Activated CD8-positive, alpha-beta T cell treated with anti-CD3 and anti-CD28 coated beads for 36 hours (primary cell): ENCODE data around the gene HSDL2. TPM values are rescaled to one million over a fixed set of nuclear protein-coding genes. Genes with fewer than 3 reads are reported as not detected.

Experiments used
- ATAC-seq: fragments of 200-7000 bp; cut with Tn5 transposase; one replicate; pipeline ENCODE4 v1.10.0; 2021; ENCODE audit warnings: mild to moderate bottlenecking, moderate library complexity
- CTCF ChIA-PET: fragments of 350-600 bp; sonication (Branson Sonifier 250); formaldehyde crosslinking; loops from one replicate; lab custom pipeline; 2021; ENCODE audit warnings: antibody characterized with exemption; lab: Charles Lee
- POLR2A ChIA-PET: fragments of 350-600 bp; sonication (Branson Sonifier 250); formaldehyde crosslinking; loops from one replicate; lab custom pipeline; 2021; ENCODE audit warnings: antibody characterized with exemption; lab: Charles Lee
- DNase-seq: peaks from one replicate; pipeline ENCODE4 v3.0.0-alpha.2; 2020
- H3K27ac Mint-ChIP-seq: one replicate; pipeline ENCODE4 v1.8.0; 2021; ENCODE audit warnings: mild to moderate bottlenecking, mixed read lengths
- H3K27me3 Mint-ChIP-seq: one replicate; pipeline ENCODE4 v1.8.0; 2021; ENCODE audit warnings: mixed read lengths
- H3K36me3 Mint-ChIP-seq: one replicate; pipeline ENCODE4 v1.8.0; 2021; ENCODE audit warnings: low read depth, mixed read lengths
- H3K4me1 Mint-ChIP-seq: one replicate; pipeline ENCODE4 v1.8.0; 2021; ENCODE audit warnings: low read depth, mixed read lengths
- H3K4me3 Mint-ChIP-seq: one replicate; pipeline ENCODE4 v1.8.0; 2021; ENCODE audit warnings: mild to moderate bottlenecking, moderate library complexity, mixed read lengths
- H3K9me3 Mint-ChIP-seq: one replicate; pipeline ENCODE4 v1.8.0; 2021; ENCODE audit warnings: mixed read lengths
- intact Hi-C: fragments of 100-400 bp; cut with micrococcal nuclease; formaldehyde crosslinking; loops from one replicate; pipeline ENCODE4 v1.10.0; 2022
- total RNA-seq, 2 experiments: library from RNA; stranded (reverse); gene quantifications; one replicate each; pipeline ENCODE4 v1.2.3, GENCODE V29; 2021
- TF ChIP-seq, protein P1 (sequence below): fragments of 200-600 bp; IDR thresholded peaks from one replicate; pipeline ENCODE4 v1.8.0; 2022; ENCODE audit warnings: antibody characterized with exemption, mild to moderate bottlenecking

Gene HSDL2
- total RNA-seq, 2 experiments from 2014 or later = 24.5 to 25.3 TPM

DNA sequence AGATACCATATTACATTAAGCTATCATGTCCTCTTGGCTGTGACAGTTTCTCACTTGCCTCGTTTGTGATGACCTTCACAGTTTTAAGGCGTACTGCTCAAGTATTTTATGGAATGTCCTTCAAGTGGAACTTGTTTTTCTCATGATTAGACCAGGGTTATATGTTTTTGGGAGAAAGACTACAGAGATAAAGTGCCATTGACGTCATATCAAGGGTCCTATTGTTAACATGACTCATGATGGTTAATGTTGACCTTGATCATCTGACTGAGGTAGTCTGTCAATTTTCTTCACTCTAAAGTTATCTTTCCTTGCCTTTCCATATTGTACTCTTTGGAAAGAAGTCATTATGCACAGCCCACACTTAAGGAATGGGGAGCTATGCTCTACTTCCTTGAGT, 28.7 kb upstream of the HSDL2 start:
- no peak for ATAC-seq
- H3K27ac Mint-ChIP-seq = no peak overlapping the region

GRCh38 chr9:112352209-112352608, 27.7 kb upstream of the HSDL2 start:
- H3K27ac Mint-ChIP-seq = no peak overlapping the region
- ATAC-seq (no peak), DNase-seq (no peak)
- peaks cover 36% of the 10 kb centered on the region for H3K4me1 Mint-ChIP-seq
- peaks cover 1% of the 10 kb centered on the region for H3K9me3 Mint-ChIP-seq
- TF ChIP-seq, protein P1, sequence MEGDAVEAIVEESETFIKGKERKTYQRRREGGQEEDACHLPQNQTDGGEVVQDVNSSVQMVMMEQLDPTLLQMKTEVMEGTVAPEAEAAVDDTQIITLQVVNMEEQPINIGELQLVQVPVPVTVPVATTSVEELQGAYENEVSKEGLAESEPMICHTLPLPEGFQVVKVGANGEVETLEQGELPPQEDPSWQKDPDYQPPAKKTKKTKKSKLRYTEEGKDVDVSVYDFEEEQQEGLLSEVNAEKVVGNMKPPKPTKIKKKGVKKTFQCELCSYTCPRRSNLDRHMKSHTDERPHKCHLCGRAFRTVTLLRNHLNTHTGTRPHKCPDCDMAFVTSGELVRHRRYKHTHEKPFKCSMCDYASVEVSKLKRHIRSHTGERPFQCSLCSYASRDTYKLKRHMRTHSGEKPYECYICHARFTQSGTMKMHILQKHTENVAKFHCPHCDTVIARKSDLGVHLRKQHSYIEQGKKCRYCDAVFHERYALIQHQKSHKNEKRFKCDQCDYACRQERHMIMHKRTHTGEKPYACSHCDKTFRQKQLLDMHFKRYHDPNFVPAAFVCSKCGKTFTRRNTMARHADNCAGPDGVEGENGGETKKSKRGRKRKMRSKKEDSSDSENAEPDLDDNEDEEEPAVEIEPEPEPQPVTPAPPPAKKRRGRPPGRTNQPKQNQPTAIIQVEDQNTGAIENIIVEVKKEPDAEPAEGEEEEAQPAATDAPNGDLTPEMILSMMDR = no peak
- ChIA-PET CTCF (interaction anchor here (2.7 kb wide), 1 partner anchor 9 kb away, joined by 14 read pairs; no protein-coding TSS in a partner anchor), POLR2A (no interaction called here)
- intact Hi-C loops = no loop called here
- peaks cover 7% of the 10 kb centered on the region for H3K36me3 Mint-ChIP-seq
- no peak overlapping the region for H3K4me3 Mint-ChIP-seq
- H3K27me3 Mint-ChIP-seq = peaks cover 2% of the 10 kb centered on the region

More for the DNA sequence above, 28.7 kb upstream of the HSDL2 start:
- Mint-ChIP-seq H3K4me1 (peaks cover 33% of the 10 kb centered on the region), H3K36me3 (peaks cover 7% of the 10 kb centered on the region), H3K27me3 (peaks cover 2% of the 10 kb centered on the region), H3K4me3 (no peak overlapping the region), H3K9me3 (peaks cover 1% of the 10 kb centered on the region)
- TF ChIP-seq, protein P1 = no peak
- intact Hi-C loops = no loop called here
- POLR2A ChIA-PET = no interaction called here
- DNase-seq = no peak
- CTCF ChIA-PET = interaction anchor here (1.1 to 2.7 kb wide), 2 partner anchors 10 to 78 kb away, joined by 3 to 14 read pairs; no protein-coding TSS in a partner anchor

DNA sequence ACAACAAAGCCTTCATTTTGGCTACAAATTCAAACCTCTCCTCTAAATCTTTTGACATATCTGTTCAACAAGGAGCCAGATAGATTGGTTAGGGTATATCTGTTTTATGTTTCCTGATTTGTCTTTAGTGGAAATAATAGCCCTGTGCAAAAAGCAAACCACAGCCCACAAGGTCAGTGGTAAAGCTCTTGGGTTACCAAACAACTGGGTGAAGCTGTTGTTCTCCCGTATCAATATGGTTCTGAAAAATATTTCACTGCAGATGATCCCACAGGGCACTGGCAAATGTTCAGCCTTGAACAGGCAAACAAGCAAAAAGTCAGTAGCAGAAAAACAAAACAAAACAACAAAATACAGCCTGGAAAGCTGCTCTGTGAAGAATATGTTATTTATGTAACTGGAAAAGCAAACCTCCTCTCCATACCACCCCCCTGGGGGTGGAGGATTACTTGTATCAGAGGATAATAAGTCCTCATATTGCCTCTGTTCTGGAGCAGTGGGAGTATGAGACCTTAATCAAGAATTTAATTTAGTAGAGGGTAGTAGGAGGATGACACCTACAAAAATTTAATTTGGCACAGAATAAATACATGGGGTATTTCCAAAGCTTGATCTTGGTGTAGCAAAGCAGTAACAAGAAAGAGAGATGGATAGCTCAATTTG, 25.7 kb upstream of the HSDL2 start:
- Mint-ChIP-seq H3K4me1 (peaks cover 24% of the 10 kb centered on the region), H3K27ac (peak overlapping the region; percentile 39), H3K27me3 (no peaks in the 10 kb centered on the region), H3K36me3 (no peaks in the 10 kb centered on the region), H3K9me3 (no peaks in the 10 kb centered on the region), H3K4me3 (no peak overlapping the region)
- CTCF ChIA-PET = interaction anchor here (0.6 to 2.5 kb wide), 2 partner anchors 19 to 256 kb away, joined by 3 to 10 read pairs; no protein-coding TSS in a partner anchor
- DNase-seq (no peak), ATAC-seq (no peak)
- POLR2A ChIA-PET = interaction anchor here (1.2 kb wide), 1 partner anchor 21 kb away, joined by 3 read pairs; the partner anchor contains the start of gene PTBP3
- TF ChIP-seq, protein P1 = no peak
- intact Hi-C loops = no loop called here

GRCh38 chr9:112355427-112355897, 24.4 kb upstream of the HSDL2 start:
- TF ChIP-seq, protein P1 = no peak
- POLR2A ChIA-PET = interaction anchor here (1.2 to 1.6 kb wide), 2 partner anchors 11 to 24 kb away, joined by 3 to 4 read pairs; partner anchors contain the start of gene HSDL2
- intact Hi-C loops = no loop called here
- H3K4me1 Mint-ChIP-seq = peaks cover 31% of the 10 kb centered on the region
- CTCF ChIA-PET = interaction anchor here (2.5 kb wide), 1 partner anchor 258 kb away, joined by 10 read pairs; no protein-coding TSS in a partner anchor
- peak; percentile 77 for ATAC-seq
- H3K27ac Mint-ChIP-seq = peak overlapping the region; percentile 39
- H3K9me3 Mint-ChIP-seq = no peaks in the 10 kb centered on the region
- no peaks in the 10 kb centered on the region for H3K36me3 Mint-ChIP-seq
- H3K27me3 Mint-ChIP-seq = no peaks in the 10 kb centered on the region
- no peak for DNase-seq
- H3K4me3 Mint-ChIP-seq = no peak overlapping the region
